Stomach (tissue), 4 donors: ENCODE measurements around the gene GPR32.
"Not testable (repeated sequence)": the region's sequence is repeated elsewhere in the genome, so short reads cannot be mapped to it uniquely, and the experiment has no call there.

ENCODE experiments used
- POLR2AphosphoS5 ChIP-seq, 3 donors: sonication (generic); formaldehyde crosslinking; IDR thresholded peaks; one replicate each; pipeline ENCODE4 v1.6.1; 2016; ENCODE audit warnings: antibody characterized with exemption in 3 of 3
- TF ChIP-seq, protein P1 (sequence below), 7 experiments: fragments of 450-650 bp in 4 of 7; fragments of 200-600 bp in 3 of 7; sonication (generic) in 3 of 7; IDR thresholded peaks; one replicate each; pipeline ENCODE4 v1.5.1; 2016 to 2019; ENCODE audit warnings: antibody characterized with exemption in 7 of 7, control low read depth in 2 of 7, mild to moderate bottlenecking in 1 of 7

DNA sequence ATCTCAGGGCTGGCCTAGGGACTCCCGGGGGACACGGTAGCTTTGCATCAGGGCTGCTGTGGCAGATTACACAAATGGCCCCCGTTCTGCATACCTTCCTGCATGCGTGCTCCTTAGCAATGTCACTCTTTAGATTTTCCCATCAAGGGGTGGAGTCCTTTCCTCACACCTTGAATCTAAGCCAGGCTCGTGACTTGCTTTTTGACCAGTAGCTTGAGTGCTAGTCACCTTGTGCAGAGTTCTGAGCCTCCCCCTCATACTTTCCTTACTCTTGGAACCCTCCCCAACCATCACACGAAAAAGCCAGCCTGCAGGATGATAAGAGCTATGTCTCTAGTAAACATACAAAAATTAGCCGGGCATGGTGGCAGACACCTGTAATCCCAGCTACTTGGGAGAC lies 3.2 kb downstream of the GPR32 start:
- TF ChIP-seq, protein P1, sequence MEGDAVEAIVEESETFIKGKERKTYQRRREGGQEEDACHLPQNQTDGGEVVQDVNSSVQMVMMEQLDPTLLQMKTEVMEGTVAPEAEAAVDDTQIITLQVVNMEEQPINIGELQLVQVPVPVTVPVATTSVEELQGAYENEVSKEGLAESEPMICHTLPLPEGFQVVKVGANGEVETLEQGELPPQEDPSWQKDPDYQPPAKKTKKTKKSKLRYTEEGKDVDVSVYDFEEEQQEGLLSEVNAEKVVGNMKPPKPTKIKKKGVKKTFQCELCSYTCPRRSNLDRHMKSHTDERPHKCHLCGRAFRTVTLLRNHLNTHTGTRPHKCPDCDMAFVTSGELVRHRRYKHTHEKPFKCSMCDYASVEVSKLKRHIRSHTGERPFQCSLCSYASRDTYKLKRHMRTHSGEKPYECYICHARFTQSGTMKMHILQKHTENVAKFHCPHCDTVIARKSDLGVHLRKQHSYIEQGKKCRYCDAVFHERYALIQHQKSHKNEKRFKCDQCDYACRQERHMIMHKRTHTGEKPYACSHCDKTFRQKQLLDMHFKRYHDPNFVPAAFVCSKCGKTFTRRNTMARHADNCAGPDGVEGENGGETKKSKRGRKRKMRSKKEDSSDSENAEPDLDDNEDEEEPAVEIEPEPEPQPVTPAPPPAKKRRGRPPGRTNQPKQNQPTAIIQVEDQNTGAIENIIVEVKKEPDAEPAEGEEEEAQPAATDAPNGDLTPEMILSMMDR (IDR thresholded peaks at IDR 0.05) = not testable (repeated sequence)
- TF ChIP-seq POLR2AphosphoS5 (IDR thresholded peaks at IDR 0.05) = not testable (repeated sequence)
